GM19025 (cell line): ENCODE measurements around the gene ETS1.

Source experiments
- ATAC-seq: cut with Tn5 transposase; IDR thresholded peaks from one replicate; pipeline ENCODE4 v1.9.1; 2021; ENCODE audit warnings: mild to moderate bottlenecking, low read depth, moderate library complexity; ENCODE audit not compliant: unreplicated experiment

Gene ETS1

GRCh38 chr11:128506999-128507611 is 80.3 kb downstream of the ETS1 start:
- no peak for ATAC-seq

- no peak for ATAC-seq
These were observed 81.0 kb downstream of the ETS1 start for GRCh38 chr11:128506356-128506755.

DNA sequence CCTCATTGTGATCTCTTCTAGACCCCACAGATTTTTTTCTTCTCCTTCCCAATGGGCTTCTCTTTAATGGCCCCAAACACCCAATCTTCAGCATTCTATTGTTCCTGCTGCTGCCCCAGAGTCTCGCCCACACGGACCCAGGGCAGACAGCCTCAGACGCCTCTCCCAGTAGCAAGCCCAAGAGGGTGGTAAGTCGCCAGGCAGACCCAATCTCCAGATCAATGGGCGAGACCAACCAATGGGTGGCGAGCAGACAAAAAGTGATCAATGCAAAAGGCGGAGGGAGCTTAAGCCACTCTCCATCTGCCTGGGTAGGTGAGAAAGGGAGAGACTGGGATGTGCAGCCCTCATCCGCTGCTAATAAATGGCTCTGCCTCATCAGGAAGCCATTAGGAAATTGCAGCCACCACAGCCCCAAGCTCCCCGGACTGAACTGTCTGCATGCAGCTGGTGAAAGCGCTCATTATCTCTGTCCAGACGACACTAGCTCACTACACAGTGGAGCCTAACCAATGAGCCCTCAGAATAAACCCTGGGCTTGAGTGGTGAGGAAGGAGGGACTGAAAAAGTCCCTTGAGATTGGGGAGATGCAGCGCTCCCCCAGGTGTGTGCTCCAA is 81.8 kb downstream of the ETS1 start:
- ATAC-seq: no peak

- no peak for ATAC-seq
These were observed 82.9 kb downstream of the ETS1 start for GRCh38 chr11:128504486-128504885.

DNA sequence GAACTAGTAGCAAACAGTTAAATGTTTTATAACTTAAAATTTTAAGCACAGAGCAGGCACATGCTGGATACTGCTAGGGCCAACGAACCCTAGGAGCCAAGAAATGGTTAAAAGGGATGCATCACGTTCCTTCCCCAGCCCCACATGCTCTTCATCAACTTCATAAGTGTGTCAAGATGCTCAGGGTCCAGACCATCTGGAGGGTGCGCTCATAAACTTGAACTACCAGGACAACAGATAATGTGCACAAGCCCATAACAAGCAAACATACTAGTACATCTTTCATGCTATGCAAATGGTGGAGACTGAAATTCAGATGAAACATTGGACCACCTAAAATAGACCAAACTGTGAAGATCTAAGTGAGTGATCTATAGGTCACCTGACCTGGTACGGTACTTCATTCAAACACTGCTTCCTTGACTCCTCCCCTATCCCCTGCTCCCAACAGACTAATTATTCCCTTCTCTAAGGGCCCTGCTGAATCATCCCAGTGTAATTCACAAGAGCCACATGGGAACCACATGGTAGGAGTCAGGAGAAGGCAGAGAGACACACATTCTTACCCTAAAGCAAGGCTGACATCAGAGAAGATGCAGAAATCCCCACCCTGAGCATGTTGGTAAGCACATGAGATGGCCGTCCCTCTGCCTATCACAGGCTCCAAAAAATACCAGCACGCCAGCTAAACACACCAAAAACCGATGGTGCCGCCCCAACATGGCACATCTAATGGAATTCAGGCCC is 83.9 kb downstream of the ETS1 start:
- ATAC-seq: no peak

DNA sequence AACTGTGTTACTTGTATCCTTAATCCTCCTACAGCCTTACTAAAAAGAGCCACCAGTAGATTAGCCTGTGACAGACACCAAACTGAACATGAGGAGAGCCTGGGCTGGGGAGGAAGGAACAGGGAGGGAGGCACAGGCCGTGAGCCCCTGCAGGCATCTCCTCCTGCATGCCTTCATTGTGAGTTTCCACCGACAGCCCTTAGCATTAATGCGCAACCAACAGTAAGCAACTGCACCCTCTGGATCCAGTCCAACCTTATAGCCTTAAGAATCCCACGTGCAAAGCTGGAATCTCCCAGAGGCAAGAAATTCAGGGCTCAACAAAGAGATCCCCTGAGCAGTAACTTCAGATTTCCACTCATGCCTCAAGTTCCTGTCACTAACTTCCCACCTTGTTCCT is 84.6 kb downstream of the ETS1 start:
- ATAC-seq: no peak

DNA sequence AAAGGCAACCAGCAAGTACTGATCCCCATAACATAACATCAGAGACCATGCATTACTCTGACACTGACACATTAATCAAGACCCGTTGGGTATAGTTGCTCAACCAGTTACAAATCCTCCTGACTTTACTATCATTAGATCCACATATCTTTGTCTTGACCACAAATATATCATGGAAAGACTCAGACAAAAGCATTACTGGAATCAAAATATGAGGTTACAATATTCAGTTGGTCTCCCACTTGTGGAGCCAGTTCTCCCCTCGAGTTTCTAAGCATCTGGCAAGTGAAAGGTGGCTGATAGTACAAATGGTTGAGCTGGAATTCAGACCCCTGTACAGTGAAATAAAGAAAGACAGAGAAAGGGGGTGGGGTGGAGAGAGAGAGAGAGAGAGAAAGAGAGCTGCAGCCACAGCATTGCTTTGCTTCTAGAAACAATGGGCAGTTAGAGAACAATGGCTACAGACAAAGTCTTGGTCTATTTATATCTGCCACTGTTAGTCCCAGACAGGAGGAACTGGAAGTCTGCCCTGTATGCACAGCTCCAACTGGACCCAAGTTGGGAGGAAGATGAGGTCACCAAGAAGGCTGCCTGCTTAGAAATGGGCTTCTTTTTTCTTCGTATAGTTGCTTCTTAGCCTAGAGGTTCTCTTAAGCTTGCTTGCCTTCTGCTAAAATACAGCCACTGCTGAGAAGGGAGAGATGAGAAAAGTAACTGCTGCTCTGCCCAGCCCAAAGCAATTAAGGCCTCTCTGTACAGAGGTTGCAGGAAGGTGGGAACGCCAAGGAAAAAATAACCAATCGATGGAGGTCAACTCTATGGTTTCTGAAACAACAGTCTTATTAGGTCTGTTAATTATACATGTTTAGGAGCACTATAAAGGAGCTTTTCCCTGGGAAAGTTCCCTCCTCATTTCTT is 85.5 kb downstream of the ETS1 start:
- no peak for ATAC-seq

- no peak for ATAC-seq
These were observed 86.3 kb downstream of the ETS1 start for GRCh38 chr11:128501008-128501407.

DNA sequence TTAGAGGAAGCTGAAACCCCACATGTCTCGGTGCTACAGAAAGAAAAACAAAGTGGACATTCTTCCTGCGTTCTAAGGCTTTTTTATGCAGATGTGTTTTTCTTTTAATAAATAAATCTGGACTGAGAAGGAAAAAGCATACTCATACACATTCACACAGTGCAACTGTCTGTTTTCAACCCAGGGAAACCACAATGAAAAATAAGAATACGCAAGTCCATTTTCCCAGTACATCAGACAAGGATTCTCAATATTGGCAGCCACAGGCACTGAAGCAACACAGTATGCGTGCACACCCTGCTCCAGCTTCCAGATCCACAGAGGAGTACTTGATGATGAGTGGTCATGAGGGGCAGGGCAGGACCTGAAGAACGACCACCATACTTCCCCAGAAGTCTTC is 86.9 kb downstream of the ETS1 start:
- ATAC-seq: no peak

DNA sequence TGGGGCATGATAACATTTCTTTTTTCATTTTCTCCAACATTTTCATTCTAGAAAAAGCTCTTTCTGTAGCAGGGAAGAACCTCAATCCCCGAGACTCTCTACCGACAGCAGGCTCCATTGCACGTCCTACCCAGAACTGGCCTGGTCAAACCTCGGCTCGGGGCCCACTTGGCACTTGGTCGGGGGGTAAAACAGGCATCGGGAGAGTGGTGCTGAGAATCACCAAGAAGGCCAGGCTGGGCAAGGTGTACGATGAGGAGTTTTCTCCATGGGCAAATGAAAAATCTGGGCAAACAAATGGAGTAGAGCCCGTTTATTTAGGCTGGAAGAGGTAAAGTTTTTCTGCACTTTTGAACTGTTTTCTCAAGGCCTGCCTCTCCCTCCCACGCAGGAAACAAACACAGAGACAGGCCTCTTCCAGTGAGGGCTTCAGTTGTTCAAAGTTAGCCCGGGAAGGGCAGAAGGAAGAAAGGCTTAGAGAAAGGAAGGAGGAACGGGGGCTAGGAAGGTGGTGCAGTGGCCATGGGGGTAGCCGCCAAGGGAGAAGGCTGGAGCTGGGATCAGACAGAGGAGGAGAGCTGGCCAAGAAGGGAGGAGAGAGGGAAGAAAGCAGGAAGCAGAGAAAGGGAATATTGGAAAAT is 87.6 kb downstream of the ETS1 start:
- ATAC-seq: no peak

DNA sequence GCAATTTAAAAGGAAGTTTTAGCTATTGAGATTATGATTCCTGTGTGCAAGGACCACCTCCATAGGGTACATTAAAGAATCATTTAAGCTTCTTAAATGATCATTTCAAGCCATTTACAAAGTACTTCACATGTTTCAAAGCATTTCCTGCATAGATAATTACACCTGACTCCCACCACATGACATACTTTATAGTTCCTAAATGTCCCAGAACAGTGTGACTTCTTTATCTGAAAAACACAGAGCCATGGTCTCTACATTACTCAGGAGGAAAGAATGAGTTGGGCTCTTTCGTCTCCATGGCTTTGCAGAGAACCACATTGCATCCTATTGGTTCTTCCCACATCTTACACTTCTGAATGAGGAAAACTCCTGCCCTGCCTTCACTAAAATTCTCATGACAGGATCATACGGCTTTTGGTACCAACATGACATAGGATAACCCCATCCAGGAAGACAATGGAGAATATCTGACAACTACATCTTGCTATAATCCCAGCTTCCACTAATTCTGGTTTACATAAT is 88.6 kb downstream of the ETS1 start:
- no peak for ATAC-seq

GRCh38 chr11:128497776-128498095 is 89.6 kb downstream of the ETS1 start:
- ATAC-seq: no peak

GRCh38 chr11:128497061-128497775 is 90.1 kb downstream of the ETS1 start:
- peak; percentile 67 for ATAC-seq

DNA sequence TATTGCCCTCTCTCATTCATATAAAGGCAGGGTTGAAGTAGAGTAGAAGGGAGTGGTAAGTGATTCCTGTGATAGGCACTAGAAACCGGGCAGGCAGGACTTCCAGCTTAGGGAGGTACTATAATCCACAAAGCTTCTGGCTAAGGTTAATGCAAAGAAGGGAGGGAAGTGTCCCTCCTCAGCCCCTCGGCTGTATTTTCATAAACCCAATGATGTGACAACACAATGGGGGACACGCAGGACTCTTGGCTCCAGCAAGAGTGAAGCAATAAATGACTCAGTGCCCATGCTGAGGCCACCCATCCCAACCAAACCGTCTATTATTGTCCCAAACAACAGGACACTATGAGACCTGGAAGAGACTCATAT is 90.7 kb downstream of the ETS1 start:
- no peak for ATAC-seq

DNA sequence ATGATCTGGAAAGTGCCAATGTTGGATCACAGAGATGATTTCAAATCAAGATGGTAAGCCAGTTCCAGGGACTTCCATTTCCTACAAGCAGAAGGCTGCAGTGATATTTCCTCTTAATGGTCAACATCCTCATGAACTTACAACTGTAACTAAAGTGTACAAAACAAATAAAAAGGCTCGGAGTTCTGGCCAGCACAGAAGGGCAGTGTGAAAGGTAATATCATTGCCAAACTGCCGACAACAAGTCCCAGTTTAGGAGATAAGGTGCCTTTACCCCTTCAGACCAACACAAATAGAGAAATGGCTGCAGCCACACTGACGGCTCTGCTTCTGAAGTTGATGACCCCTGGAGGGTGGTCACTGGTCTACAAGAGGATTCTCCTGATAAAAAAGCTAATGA is 91.1 kb downstream of the ETS1 start:
- no peak for ATAC-seq

GRCh38 chr11:128494418-128495332 is 92.7 kb downstream of the ETS1 start:
- ATAC-seq: no peak

- no peak for ATAC-seq
These were observed 93.8 kb downstream of the ETS1 start for GRCh38 chr11:128493570-128493965.

GRCh38 chr11:128492903-128493569 is 94.3 kb downstream of the ETS1 start:
- ATAC-seq: no peak
